ENCODE measurements around the gene S1PR2.

S1PR2 gene

DNA sequence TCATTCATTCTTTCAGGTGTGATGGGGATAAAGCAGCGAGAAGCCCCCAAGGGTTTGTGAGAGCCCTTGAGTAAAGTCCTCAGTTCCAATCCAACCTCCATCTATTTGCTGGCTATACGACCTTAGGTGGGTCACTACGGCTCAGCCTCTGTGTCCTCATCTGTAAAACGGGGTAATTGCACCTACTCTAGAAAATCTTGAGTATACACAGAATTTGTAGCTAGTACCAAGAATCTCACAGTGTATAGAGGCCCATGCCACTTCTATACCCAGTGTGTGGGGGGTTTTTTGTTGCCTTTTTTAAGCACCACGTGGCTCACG, 36.0 kb downstream of the S1PR2 start:
- ATAC-seq: peak; percentile 39
- TF ChIP-seq ZFP3 (CRISPR knock-in tag; IDR thresholded peaks at IDR 0.05): no peak
- no peak for TF ChIP-seq ZFP30 (CRISPR knock-in tag; IDR thresholded peaks at IDR 0.05)
- TF ChIP-seq ZNF565 (CRISPR knock-in tag; conservative IDR thresholded peaks at IDR 0.05; ENCODE audit: low read depth): no peak
- no peak for TF ChIP-seq GLIS3 (CRISPR knock-in tag; IDR thresholded peaks at IDR 0.05)
- TF ChIP-seq TOX (CRISPR knock-in tag; IDR thresholded peaks at IDR 0.05; ENCODE audit: borderline replicate concordance): no peak
- no peak for TF ChIP-seq PPARA (CRISPR knock-in tag; IDR thresholded peaks at IDR 0.05; ENCODE audit: borderline replicate concordance)
- TF ChIP-seq, protein P1, sequence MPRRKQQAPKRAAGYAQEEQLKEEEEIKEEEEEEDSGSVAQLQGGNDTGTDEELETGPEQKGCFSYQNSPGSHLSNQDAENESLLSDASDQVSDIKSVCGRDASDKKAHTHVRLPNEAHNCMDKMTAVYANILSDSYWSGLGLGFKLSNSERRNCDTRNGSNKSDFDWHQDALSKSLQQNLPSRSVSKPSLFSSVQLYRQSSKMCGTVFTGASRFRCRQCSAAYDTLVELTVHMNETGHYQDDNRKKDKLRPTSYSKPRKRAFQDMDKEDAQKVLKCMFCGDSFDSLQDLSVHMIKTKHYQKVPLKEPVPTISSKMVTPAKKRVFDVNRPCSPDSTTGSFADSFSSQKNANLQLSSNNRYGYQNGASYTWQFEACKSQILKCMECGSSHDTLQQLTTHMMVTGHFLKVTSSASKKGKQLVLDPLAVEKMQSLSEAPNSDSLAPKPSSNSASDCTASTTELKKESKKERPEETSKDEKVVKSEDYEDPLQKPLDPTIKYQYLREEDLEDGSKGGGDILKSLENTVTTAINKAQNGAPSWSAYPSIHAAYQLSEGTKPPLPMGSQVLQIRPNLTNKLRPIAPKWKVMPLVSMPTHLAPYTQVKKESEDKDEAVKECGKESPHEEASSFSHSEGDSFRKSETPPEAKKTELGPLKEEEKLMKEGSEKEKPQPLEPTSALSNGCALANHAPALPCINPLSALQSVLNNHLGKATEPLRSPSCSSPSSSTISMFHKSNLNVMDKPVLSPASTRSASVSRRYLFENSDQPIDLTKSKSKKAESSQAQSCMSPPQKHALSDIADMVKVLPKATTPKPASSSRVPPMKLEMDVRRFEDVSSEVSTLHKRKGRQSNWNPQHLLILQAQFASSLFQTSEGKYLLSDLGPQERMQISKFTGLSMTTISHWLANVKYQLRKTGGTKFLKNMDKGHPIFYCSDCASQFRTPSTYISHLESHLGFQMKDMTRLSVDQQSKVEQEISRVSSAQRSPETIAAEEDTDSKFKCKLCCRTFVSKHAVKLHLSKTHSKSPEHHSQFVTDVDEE (CRISPR knock-in tag; IDR thresholded peaks at IDR 0.05): no peak
- no peak for TF ChIP-seq ESRRG (CRISPR knock-in tag; IDR thresholded peaks at IDR 0.05)
- TF ChIP-seq TCF4 (CRISPR knock-in tag; IDR thresholded peaks at IDR 0.05; ENCODE audit: borderline replicate concordance): no peak
- TF ChIP-seq ARNTL (CRISPR knock-in tag; IDR thresholded peaks at IDR 0.05; ENCODE audit: borderline replicate concordance, low read depth): no peak
- no peak for TF ChIP-seq CSDC2 (CRISPR knock-in tag; IDR thresholded peaks at IDR 0.05)
- no peak for TF ChIP-seq ZNF8 (CRISPR knock-in tag; IDR thresholded peaks at IDR 0.05)
- TF ChIP-seq ISL1 (CRISPR knock-in tag; IDR thresholded peaks at IDR 0.05): no peak
- no peak for TF ChIP-seq POU6F1 (CRISPR knock-in tag; IDR thresholded peaks at IDR 0.05; ENCODE audit: borderline replicate concordance, low read depth)
- TF ChIP-seq CSRNP3 (CRISPR knock-in tag; IDR thresholded peaks at IDR 0.05): no peak
- TF ChIP-seq RARB (CRISPR knock-in tag; IDR thresholded peaks at IDR 0.05): no peak
- TF ChIP-seq ZNF70 (CRISPR knock-in tag; IDR thresholded peaks at IDR 0.05): no peak
- TF ChIP-seq, protein P2, sequence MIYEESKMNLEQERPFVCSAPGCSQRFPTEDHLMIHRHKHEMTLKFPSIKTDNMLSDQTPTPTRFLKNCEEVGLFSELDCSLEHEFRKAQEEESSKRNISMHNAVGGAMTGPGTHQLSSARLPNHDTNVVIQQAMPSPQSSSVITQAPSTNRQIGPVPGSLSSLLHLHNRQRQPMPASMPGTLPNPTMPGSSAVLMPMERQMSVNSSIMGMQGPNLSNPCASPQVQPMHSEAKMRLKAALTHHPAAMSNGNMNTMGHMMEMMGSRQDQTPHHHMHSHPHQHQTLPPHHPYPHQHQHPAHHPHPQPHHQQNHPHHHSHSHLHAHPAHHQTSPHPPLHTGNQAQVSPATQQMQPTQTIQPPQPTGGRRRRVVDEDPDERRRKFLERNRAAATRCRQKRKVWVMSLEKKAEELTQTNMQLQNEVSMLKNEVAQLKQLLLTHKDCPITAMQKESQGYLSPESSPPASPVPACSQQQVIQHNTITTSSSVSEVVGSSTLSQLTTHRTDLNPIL (CRISPR knock-in tag; IDR thresholded peaks at IDR 0.05; ENCODE audit: low read depth): no peak

DNA sequence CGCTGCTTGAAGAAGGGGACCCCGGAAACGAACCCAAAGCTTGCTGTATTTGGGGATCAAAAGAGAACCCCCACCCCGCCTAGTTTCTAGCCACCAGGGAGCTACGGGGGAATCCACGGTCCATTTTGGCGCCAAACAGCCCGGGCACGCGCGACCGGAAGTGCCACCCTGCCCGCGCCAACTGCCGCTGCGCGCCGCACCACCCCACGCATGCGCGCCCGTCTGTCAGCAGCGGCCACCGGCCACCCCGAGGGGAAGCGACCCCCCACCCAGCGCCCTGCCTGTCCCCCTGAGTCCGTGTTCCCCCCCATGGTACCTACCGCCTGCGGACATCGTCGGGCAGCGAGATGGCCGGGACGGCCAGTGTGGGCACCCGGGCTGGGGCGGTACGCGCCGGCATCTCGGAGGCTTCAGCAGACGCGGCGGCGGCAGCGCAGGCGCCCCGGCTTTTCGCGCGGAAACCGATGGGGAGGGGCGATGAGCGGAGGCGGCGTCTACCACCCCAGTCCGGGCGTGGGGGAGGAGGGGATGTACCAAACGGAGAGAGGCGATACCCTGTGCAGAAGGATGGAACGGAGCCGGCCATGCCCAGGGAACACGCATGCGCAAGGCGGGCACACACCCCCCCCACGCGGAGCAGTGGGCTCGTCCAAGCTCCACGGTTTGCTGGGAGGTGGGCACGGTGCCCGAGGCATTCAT, 36.5 kb downstream of the S1PR2 start, which contains the start of gene DNMT1:
TSS of gene DNMT1 (minus strand) at position 454 of the 699 bp plus-strand sequence. CDS start at position 400, 54 bp downstream.
- ATAC-seq: peak; percentile 96
- TF ChIP-seq RARB (CRISPR knock-in tag; IDR thresholded peaks at IDR 0.05) (no peak), BACH2 (CRISPR knock-in tag; IDR thresholded peaks at IDR 0.05; ENCODE audit: borderline replicate concordance) (no peak), CSDC2 (CRISPR knock-in tag; IDR thresholded peaks at IDR 0.05) (no peak), POU6F1 (CRISPR knock-in tag; IDR thresholded peaks at IDR 0.05; ENCODE audit: borderline replicate concordance, low read depth) (no peak), ZFP3 (CRISPR knock-in tag; IDR thresholded peaks at IDR 0.05) (no peak), ESRRG (CRISPR knock-in tag; IDR thresholded peaks at IDR 0.05) (no peak), TOX (CRISPR knock-in tag; IDR thresholded peaks at IDR 0.05; ENCODE audit: borderline replicate concordance) (no peak), ARNTL (CRISPR knock-in tag; IDR thresholded peaks at IDR 0.05; ENCODE audit: borderline replicate concordance, low read depth) (no peak), ZNF8 (CRISPR knock-in tag; IDR thresholded peaks at IDR 0.05) (no peak), SNAI2 (CRISPR knock-in tag; IDR thresholded peaks at IDR 0.05) (no peak), TCF4 (CRISPR knock-in tag; IDR thresholded peaks at IDR 0.05; ENCODE audit: borderline replicate concordance) (no peak), PATZ1 (CRISPR knock-in tag; IDR thresholded peaks at IDR 0.05; ENCODE audit: borderline replicate concordance) (no peak), GLIS3 (CRISPR knock-in tag; IDR thresholded peaks at IDR 0.05) (no peak), ZC3H10 (CRISPR knock-in tag; IDR thresholded peaks at IDR 0.05) (no peak)
- TF ChIP-seq, protein P1 (CRISPR knock-in tag; IDR thresholded peaks at IDR 0.05): no peak
- TF ChIP-seq, protein P2 (CRISPR knock-in tag; IDR thresholded peaks at IDR 0.05; ENCODE audit: low read depth): no peak

Data from SK-N-SH treated with all-trans-retinoic acid at 6 μM for 48 hours (cell line).